Muscle of leg (tissue), 11 donors: Measurements from ENCODE around the gene SMOC2. TPM values are rescaled to one million over a fixed set of nuclear protein-coding genes. Genes with fewer than 3 reads are reported as not detected.

Experiments
- DNase-seq: peaks from one replicate; pipeline ENCODE4 v3.0.0; 2013
- H3K27ac ChIP-seq: one replicate; pipeline ENCODE4 v1.5.1; 2013; ENCODE audit warnings: mild to moderate bottlenecking, low read length, control low read depth
- H3K27me3 ChIP-seq: one replicate; pipeline ENCODE4 v1.6.1; 2013; ENCODE audit warnings: low read length; ENCODE audit not compliant: control insufficient read depth, insufficient read depth
- H3K36me3 ChIP-seq: one replicate; pipeline ENCODE4 v1.6.1; 2013; ENCODE audit warnings: low read length; ENCODE audit not compliant: control insufficient read depth, insufficient read depth
- H3K4me1 ChIP-seq: one replicate; pipeline ENCODE4 v1.6.1; 2013; ENCODE audit warnings: low read length; ENCODE audit not compliant: control insufficient read depth, insufficient read depth
- H3K4me3 ChIP-seq: one replicate; pipeline ENCODE4 v1.5.1; 2013; ENCODE audit warnings: low read length, control low read depth
- H3K9me3 ChIP-seq: replicated peaks from 2 replicates; pipeline ENCODE4 v1.6.1; 2013; ENCODE audit warnings: low read depth, low read length; ENCODE audit not compliant: control insufficient read depth
- WGBS: methylation state at CpG from one replicate; pipeline ENCODE4 v1.1.5; 2013; ENCODE audit warnings: missing lambda C conversion rate; ENCODE audit not compliant: insufficient coverage; 5-methylcytosine and 5-hydroxymethylcytosine counted together
- polyA plus RNA-seq, 8 donors: library from polyadenylated mRNA; unstranded; fragments of 120-200 nt; gene quantifications; one replicate each; pipeline versions ENCODE4 v1.2.1 to v1.2.3, GENCODE V29; 2013; ENCODE audit warnings: inconsistent platforms in 1 of 8, low replicate concordance in 1 of 8; ENCODE audit not compliant: insufficient read length in 8 of 8, insufficient read depth in 1 of 8
- total RNA-seq: library from RNA; stranded (reverse); fragments of 120-200 nt; gene quantifications from one replicate; pipeline ENCODE4 v1.2.4, GENCODE V29; 2013

The SMOC2 gene
- total and polyA plus RNA-seq, 9 donors: 58.0 to 109 (median 78.9) TPM

- DNase-seq: no peak
- H3K4me3 ChIP-seq: no peak overlapping the region
- H3K9me3 ChIP-seq: no peaks in the 10 kb centered on the region
- whole genome bisulfite sequencing: 81% methylated on average over 13 of the region's 24 CpGs
- H3K36me3 ChIP-seq: no peaks in the 10 kb centered on the region
- no peaks in the 10 kb centered on the region for H3K27me3 ChIP-seq
- H3K4me1 ChIP-seq: peaks cover 28% of the 10 kb centered on the region
- H3K27ac ChIP-seq: no peak overlapping the region
Observed at GRCh38 chr6:168496139-168496996, 55.4 kb downstream of the SMOC2 start.

- DNase-seq: no peak
- Histone ChIP-seq H3K9me3 (no peaks in the 10 kb centered on the region), H3K27me3 (no peaks in the 10 kb centered on the region), H3K36me3 (no peaks in the 10 kb centered on the region), H3K4me1 (peaks cover 28% of the 10 kb centered on the region), H3K4me3 (no peak overlapping the region), H3K27ac (no peak overlapping the region)
- WGBS: 83% methylated on average over 8 of the region's 10 CpGs
Observed at GRCh38 chr6:168496997-168497331, 56.0 kb downstream of the SMOC2 start.

- peaks cover 28% of the 10 kb centered on the region for H3K4me1 ChIP-seq
- 86% methylated on average over 8 of the region's 15 CpGs for WGBS
- no peak overlapping the region for H3K4me3 ChIP-seq
- no peak overlapping the region for H3K27ac ChIP-seq
- no peaks in the 10 kb centered on the region for H3K27me3 ChIP-seq
- no peak for DNase-seq
- H3K9me3 ChIP-seq: no peaks in the 10 kb centered on the region
- no peaks in the 10 kb centered on the region for H3K36me3 ChIP-seq
Observed at GRCh38 chr6:168497381-168497780, 56.4 kb downstream of the SMOC2 start.

- Histone ChIP-seq H3K27ac (peak overlapping the region; percentile 42), H3K4me3 (no peak overlapping the region), H3K27me3 (no peaks in the 10 kb centered on the region), H3K9me3 (no peaks in the 10 kb centered on the region), H3K4me1 (peaks cover 28% of the 10 kb centered on the region), H3K36me3 (no peaks in the 10 kb centered on the region)
- no CpG with 5 or more reads among the region's 14 CpGs for WGBS
- peak; percentile 88 for DNase-seq
Observed at GRCh38 chr6:168498161-168498843, 57.3 kb downstream of the SMOC2 start.

- no CpG with 5 or more reads among the region's 13 CpGs for WGBS
- no peaks in the 10 kb centered on the region for H3K27me3 ChIP-seq
- H3K27ac ChIP-seq: no peak overlapping the region
- peaks cover 26% of the 10 kb centered on the region for H3K4me1 ChIP-seq
- no peaks in the 10 kb centered on the region for H3K36me3 ChIP-seq
- DNase-seq: no peak
- no peak overlapping the region for H3K4me3 ChIP-seq
- H3K9me3 ChIP-seq: no peaks in the 10 kb centered on the region
Observed at GRCh38 chr6:168499045-168499650, 58.2 kb downstream of the SMOC2 start.

- no peak overlapping the region for H3K4me3 ChIP-seq
- H3K36me3 ChIP-seq: no peaks in the 10 kb centered on the region
- no peaks in the 10 kb centered on the region for H3K9me3 ChIP-seq
- no peak overlapping the region for H3K27ac ChIP-seq
- H3K4me1 ChIP-seq: peaks cover 17% of the 10 kb centered on the region
- WGBS: 91% methylated on average over 14 of the region's 14 CpGs
- DNase-seq: no peak
- no peaks in the 10 kb centered on the region for H3K27me3 ChIP-seq
Observed at GRCh38 chr6:168500519-168500918, 59.5 kb downstream of the SMOC2 start.

- no peak overlapping the region for H3K4me3 ChIP-seq
- no peaks in the 10 kb centered on the region for H3K9me3 ChIP-seq
- H3K36me3 ChIP-seq: no peaks in the 10 kb centered on the region
- H3K27ac ChIP-seq: no peak overlapping the region
- DNase-seq: no peak
- WGBS: 86% methylated on average over 8 of the region's 8 CpGs
- H3K27me3 ChIP-seq: no peaks in the 10 kb centered on the region
- H3K4me1 ChIP-seq: peaks cover 12% of the 10 kb centered on the region
Observed at GRCh38 chr6:168501561-168501960, 60.6 kb downstream of the SMOC2 start.

GRCh38 chr6:168504366-168504765 is 63.4 kb downstream of the SMOC2 start:
- Histone ChIP-seq H3K27me3 (no peaks in the 10 kb centered on the region), H3K4me1 (no peaks in the 10 kb centered on the region), H3K36me3 (no peaks in the 10 kb centered on the region), H3K27ac (no peak overlapping the region), H3K4me3 (no peak overlapping the region), H3K9me3 (no peaks in the 10 kb centered on the region)
- 95% methylated on average over 3 of the region's 3 CpGs for WGBS
- no peak for DNase-seq

- no peaks in the 10 kb centered on the region for H3K4me1 ChIP-seq
- DNase-seq: no peak
- no peak overlapping the region for H3K27ac ChIP-seq
- H3K27me3 ChIP-seq: peaks cover 2% of the 10 kb centered on the region
- H3K9me3 ChIP-seq: no peaks in the 10 kb centered on the region
- H3K36me3 ChIP-seq: no peaks in the 10 kb centered on the region
- no CpG with 5 or more reads among the region's 5 CpGs for WGBS
- H3K4me3 ChIP-seq: no peak overlapping the region
Observed at GRCh38 chr6:168506460-168506859, 65.5 kb downstream of the SMOC2 start.

GRCh38 chr6:168507297-168507696 is 66.3 kb downstream of the SMOC2 start:
- 65% methylated on average over 12 of the region's 12 CpGs for WGBS
- Histone ChIP-seq H3K27me3 (peaks cover 2% of the 10 kb centered on the region), H3K27ac (no peak overlapping the region), H3K9me3 (no peaks in the 10 kb centered on the region), H3K4me1 (no peaks in the 10 kb centered on the region), H3K4me3 (no peak overlapping the region), H3K36me3 (no peaks in the 10 kb centered on the region)
- DNase-seq: no peak
